A549 (cell line): ENCODE results near the gene AHNAK2. TPM values are rescaled to one million over a fixed set of nuclear protein-coding genes. Genes with fewer than 3 reads are reported as not detected.

Source experiments
- ATAC-seq, 2 experiments: fragments of 200-7000 bp in 1 of 2; fragments of >200 bp in 1 of 2; cut with Nextera tagmentation in 1 of 2; cut with Tn5 transposase in 1 of 2; 3 replicates each; pipeline versions ENCODE4 v1.8.0 to v1.9.1; 2018 to 2020; ENCODE audit warnings: mild to moderate bottlenecking in 1 of 2, moderate library complexity in 1 of 2
- CTCF ChIA-PET: fragments of 300-600 bp; sonication (Branson Sonifier 250); formaldehyde crosslinking; extraction: SDS; loops from one replicate; lab custom pipeline; 2021; ENCODE audit warnings: antibody characterized with exemption, inconsistent platforms; lab: Yijun Ruan, JAX
- POLR2A ChIA-PET: fragments of 350-600 bp; formaldehyde crosslinking; extraction: SDS; loops from one replicate; lab custom pipeline; 2021; ENCODE audit warnings: antibody characterized with exemption, inconsistent platforms; lab: Yijun Ruan, JAX
- DNase-seq, 2 experiments: peaks; one replicate each; pipeline versions ENCODE4 v3.0.0 to v3.0.0-alpha.2; 2011 to 2016; ENCODE audit warnings: low read depth in 1 of 2, low spot score in 1 of 2
- FAIRE-seq: peaks from 2 replicates; lab custom pipeline; 2011; peaks lifted over from hg19 to GRCh38; lab: Jason Lieb, UNC
- H3K27ac ChIP-seq, 2 experiments: fragments of >200 bp; sonication (Bioruptor Twin); formaldehyde crosslinking; 3 replicates each; pipeline ENCODE4 v1.5.1; 2016 to 2017
- H3K4me1 ChIP-seq: fragments of >200 bp; sonication (Bioruptor Twin); formaldehyde crosslinking; 3 replicates; pipeline ENCODE4 v1.6.1; 2016
- H3K4me2 ChIP-seq: fragments of >200 bp; sonication (Bioruptor Twin); formaldehyde crosslinking; 3 replicates; pipeline ENCODE4 v1.6.1; 2016
- H3K4me3 ChIP-seq: fragments of >200 bp; sonication (Bioruptor Twin); formaldehyde crosslinking; 3 replicates; pipeline ENCODE4 v1.5.1; 2016
- H3K9me3 ChIP-seq: fragments of >200 bp; sonication (Bioruptor Twin); formaldehyde crosslinking; 3 replicates; pipeline ENCODE4 v1.6.1; 2016
- CBX8 ChIP-seq: fragments of 200-600 bp; sonication (generic); IDR thresholded peaks from 2 replicates; pipeline ENCODE4 v1.6.1; 2016
- CEBPB ChIP-seq, 2 experiments: fragments of >200 bp in 1 of 2; sonication (Bioruptor Twin) in 1 of 2; formaldehyde crosslinking in 1 of 2; IDR thresholded peaks; 2 replicates each; pipeline ENCODE4 v1.6.1; 2012 to 2016
- CHD4 ChIP-seq: fragments of 200-600 bp; sonication (generic); IDR thresholded peaks from 2 replicates; pipeline ENCODE4 v1.6.1; 2016; ENCODE audit warnings: antibody characterized with exemption, mild to moderate bottlenecking, borderline replicate concordance
- EHF ChIP-seq: fragments of 250-450 bp; sonication (Bioruptor Pico); IDR thresholded peaks from 2 replicates; pipeline ENCODE4 v1.5.0; 2020; ENCODE audit warnings: mild to moderate bottlenecking
- FOSB ChIP-seq: fragments of 250-450 bp; sonication (Bioruptor Pico); IDR thresholded peaks from 2 replicates; pipeline ENCODE4 v1.5.0; 2020; ENCODE audit warnings: mild to moderate bottlenecking, moderate library complexity
- GATA3 ChIP-seq: IDR thresholded peaks from 2 replicates; pipeline ENCODE4 v1.6.1; 2012; ENCODE audit warnings: borderline replicate concordance
- HDAC2 ChIP-seq: fragments of 200-600 bp; sonication (generic); IDR thresholded peaks from 2 replicates; pipeline ENCODE4 v1.6.1; 2016
- HEYL ChIP-seq: fragments of 250-450 bp; sonication (Bioruptor Pico); IDR thresholded peaks from 2 replicates; pipeline ENCODE4 v1.8.0; 2021; ENCODE audit warnings: mild to moderate bottlenecking, moderate library complexity
- HOXA7 ChIP-seq: fragments of 250-450 bp; sonication (Bioruptor Pico); IDR thresholded peaks from 2 replicates; pipeline ENCODE4 v1.5.0; 2020; ENCODE audit warnings: mild to moderate bottlenecking, moderate library complexity
- JUN ChIP-seq, 2 experiments: fragments of >200 bp; sonication (Bioruptor Twin); formaldehyde crosslinking; IDR thresholded peaks; 2 replicates in 1 of 2; 3 replicates in 1 of 2; pipeline ENCODE4 v1.6.1; 2016 to 2017
- JUNB ChIP-seq: fragments of >200 bp; sonication (Bioruptor Twin); formaldehyde crosslinking; IDR thresholded peaks from 2 replicates; pipeline ENCODE4 v1.6.1; 2016
- KDM1A ChIP-seq: fragments of 200-600 bp; sonication (generic); IDR thresholded peaks from 2 replicates; pipeline ENCODE4 v1.6.1; 2016; ENCODE audit warnings: low read depth, mild to moderate bottlenecking
- NFE2L2 ChIP-seq: fragments of 150-350 bp; conservative IDR thresholded peaks from 2 replicates; pipeline ENCODE4 v1.6.1; 2014; ENCODE audit warnings: low read length
- NPAS2 ChIP-seq: fragments of 250-450 bp; sonication (Bioruptor Pico); IDR thresholded peaks from 2 replicates; pipeline ENCODE4 v1.8.0; 2022; ENCODE audit warnings: mild to moderate bottlenecking, moderate library complexity, borderline replicate concordance
- POLR2A ChIP-seq: IDR thresholded peaks from 2 replicates; pipeline ENCODE4 v1.6.1; 2012; ENCODE audit warnings: mild to moderate bottlenecking, low read length
- RAD21 ChIP-seq, 2 experiments: fragments of >200 bp in 1 of 2; sonication (Bioruptor Twin) in 1 of 2; formaldehyde crosslinking in 1 of 2; IDR thresholded peaks in 1 of 2; conservative IDR thresholded peaks in 1 of 2; 2 replicates in 1 of 2; 3 replicates in 1 of 2; pipeline ENCODE4 v1.6.1; 2012 to 2018; ENCODE audit warnings: inconsistent platforms in 1 of 2
- RCOR1 ChIP-seq: fragments of 150-350 bp; IDR thresholded peaks from 2 replicates; pipeline ENCODE4 v1.6.1; 2014; ENCODE audit warnings: antibody characterized with exemption, low read length, low read depth
- SMC3 ChIP-seq: fragments of >200 bp; sonication (Bioruptor Twin); formaldehyde crosslinking; IDR thresholded peaks from 3 replicates; pipeline ENCODE4 v1.6.1; 2018; ENCODE audit warnings: inconsistent platforms
- SREBF2 ChIP-seq: fragments of 450-650 bp; IDR thresholded peaks from 2 replicates; pipeline ENCODE4 v1.6.1; 2014; ENCODE audit warnings: mild to moderate bottlenecking, moderate library complexity
- ZFP36 ChIP-seq: fragments of 450-650 bp; IDR thresholded peaks from 2 replicates; pipeline ENCODE4 v1.6.1; 2014; ENCODE audit warnings: borderline replicate concordance; ENCODE audit not compliant: partially characterized antibody
- ZSCAN20 ChIP-seq: fragments of 250-450 bp; sonication (Bioruptor Pico); IDR thresholded peaks from 2 replicates; pipeline ENCODE4 v1.8.0; 2022; ENCODE audit warnings: mild to moderate bottlenecking, moderate library complexity
- WGBS: methylation state at CpG from one replicate; pipeline ENCODE4 v1.1.6; 2017; ENCODE audit errors: missing lambda C conversion rate; 5-methylcytosine and 5-hydroxymethylcytosine counted together
- polyA plus RNA-seq, 4 experiments: library from polyadenylated mRNA; depleted of rRNA in 3 of 4; stranded (reverse); fragments of >200 nt; fragmentation: RNase III in 1 of 4; extraction: RNeasy Plus Mini Kit Qiagen cat#74134 plus additional on column Dnase treatment in 1 of 4; gene quantifications; 2 replicates in 3 of 4; 3 replicates in 1 of 4; pipeline ENCODE4 v1.2.3, GENCODE V29; 2011 to 2017
- TF ChIP-seq, protein P1 (sequence below): fragments of 250-450 bp; sonication (Bioruptor Pico); IDR thresholded peaks from 2 replicates; pipeline ENCODE4 v1.5.0; 2020; ENCODE audit warnings: low read depth, mild to moderate bottlenecking, moderate library complexity
- TF ChIP-seq, protein P2 (sequence below): fragments of >200 bp; sonication (Bioruptor Twin); formaldehyde crosslinking; IDR thresholded peaks from 2 replicates; pipeline ENCODE4 v1.6.1; 2016
- TF ChIP-seq, protein P3 (sequence below): fragments of 450-650 bp; IDR thresholded peaks from 2 replicates; pipeline ENCODE4 v1.6.1; 2014; ENCODE audit warnings: antibody characterized with exemption
- TF ChIP-seq, protein P4 (sequence below): fragments of >200 bp; sonication (Bioruptor Twin); formaldehyde crosslinking; IDR thresholded peaks from 3 replicates; pipeline ENCODE4 v1.5.1; 2016
- TF ChIP-seq, protein P5 (sequence below): IDR thresholded peaks from 2 replicates; pipeline ENCODE4 v1.6.1; 2012
- TF ChIP-seq, protein P6 (sequence below): fragments of 250-450 bp; sonication (Bioruptor Pico); IDR thresholded peaks from 2 replicates; pipeline ENCODE4 v1.5.0; 2021; ENCODE audit warnings: mild to moderate bottlenecking, moderate library complexity, borderline replicate concordance

The AHNAK2 gene
- polyA plus RNA-seq, 2 of the 4 experiments (the other 2 are of a cell fraction): 43.3 to 43.7 TPM

DNA sequence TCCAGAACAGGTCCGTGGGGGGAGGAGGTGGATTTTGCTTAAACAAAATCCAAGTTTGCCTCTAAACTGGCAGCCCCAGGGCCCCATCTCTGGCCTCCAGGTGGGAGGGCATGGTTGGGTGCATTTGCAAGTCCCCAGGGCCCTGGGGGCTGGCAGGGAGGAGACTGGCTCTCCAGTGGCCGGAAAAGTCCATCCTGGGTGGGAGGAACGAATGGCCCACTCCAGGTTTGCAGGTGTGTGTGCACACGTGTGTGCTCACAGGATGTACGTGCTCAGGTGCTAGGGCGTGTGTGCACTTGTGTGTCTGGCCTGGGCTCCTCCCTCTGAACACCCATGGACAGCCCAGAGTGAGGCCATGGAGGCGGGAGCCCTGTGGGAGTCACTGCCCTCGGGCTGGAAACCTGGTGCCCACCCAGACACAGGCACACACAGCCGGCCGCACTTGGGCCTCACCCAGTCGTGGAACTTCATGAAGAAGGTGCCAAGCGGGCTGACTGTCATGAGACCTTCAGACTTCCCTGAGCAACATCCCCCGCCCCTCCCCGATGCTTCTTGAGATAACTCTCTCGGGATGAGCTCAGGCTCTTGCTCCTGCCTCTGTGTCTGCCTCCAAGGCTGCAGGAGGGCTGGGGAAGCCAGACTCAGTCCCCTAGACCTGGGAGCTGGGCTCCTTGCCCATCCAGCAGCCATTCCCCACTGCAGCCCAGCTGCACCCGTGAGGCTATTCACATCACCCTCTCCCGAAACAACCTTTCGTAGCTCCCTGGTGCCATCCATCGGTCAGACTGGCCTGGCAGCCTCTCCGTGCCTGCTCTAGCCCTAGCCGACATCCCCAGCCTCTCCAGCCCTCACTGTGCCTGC, 9.4 kb downstream of the AHNAK2 start:
- POLR2A ChIA-PET: interaction anchor here (0.9 to 2.3 kb wide), 6 partner anchors 16 to 118 kb away, joined by 4 to 22 read pairs (median 6); partner anchors contain the start of genes CDCA4 and CLBA1
- peak; percentile 54 for FAIRE-seq

DNA sequence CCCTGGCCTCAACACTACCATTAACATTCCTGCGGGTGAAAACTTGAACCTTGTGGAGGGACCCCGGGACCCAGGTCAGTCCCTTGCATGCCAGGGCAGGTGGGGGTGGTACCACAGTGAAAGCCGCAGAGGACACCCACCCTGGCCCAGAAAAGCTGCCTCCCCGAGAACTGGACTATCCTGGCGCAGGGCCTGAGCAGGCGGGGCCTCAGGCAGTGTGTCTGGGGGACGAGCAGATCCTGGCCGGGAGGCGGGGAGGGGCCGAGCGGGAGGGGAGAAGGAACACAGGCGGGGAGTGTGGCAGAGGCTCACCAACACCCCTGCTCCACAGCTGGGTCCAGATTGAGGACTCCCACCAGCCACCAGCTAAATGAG, 10.0 kb downstream of the AHNAK2 start:
- ATAC-seq: peak in 1 of 2 experiments; percentile 33; a peak in 3 of 6 replicates
- CTCF ChIA-PET: interaction anchor here (1.1 to 8.7 kb wide), 6 partner anchors 10 to 119 kb away, joined by 3 to 86 read pairs (median 6); no protein-coding TSS in a partner anchor
- Histone ChIP-seq H3K9me3 (no peaks in the 10 kb centered on the region), H3K4me1 (peaks cover 62% of the 10 kb centered on the region), H3K27ac (peak overlapping the region; percentile 97 to 99), H3K4me2 (peak overlapping the region; percentile 97), H3K4me3 (peak overlapping the region; percentile 67)
- POLR2A ChIA-PET: interaction anchor here (1.3 kb wide), 1 partner anchor 53 kb away, joined by 5 read pairs; the partner anchor contains the start of gene CDCA4
- no peak for FAIRE-seq
- DNase-seq: peak; percentile 47 to 64
- WGBS: 21% methylated on average over 5 of the region's 12 CpGs
- TF ChIP-seq RCOR1 (no peak), NFE2L2 (no peak), SREBF2 (no peak), KDM1A (no peak), NPAS2 (no peak), EHF (CRISPR knock-in tag) (no peak), ZSCAN20 (CRISPR knock-in tag) (no peak), JUNB (no peak), GATA3 (no peak)
- TF ChIP-seq, protein P1, sequence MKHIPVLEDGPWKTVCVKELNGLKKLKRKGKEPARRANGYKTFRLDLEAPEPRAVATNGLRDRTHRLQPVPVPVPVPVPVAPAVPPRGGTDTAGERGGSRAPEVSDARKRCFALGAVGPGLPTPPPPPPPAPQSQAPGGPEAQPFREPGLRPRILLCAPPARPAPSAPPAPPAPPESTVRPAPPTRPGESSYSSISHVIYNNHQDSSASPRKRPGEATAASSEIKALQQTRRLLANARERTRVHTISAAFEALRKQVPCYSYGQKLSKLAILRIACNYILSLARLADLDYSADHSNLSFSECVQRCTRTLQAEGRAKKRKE (CRISPR knock-in tag): no peak
- TF ChIP-seq, protein P2, sequence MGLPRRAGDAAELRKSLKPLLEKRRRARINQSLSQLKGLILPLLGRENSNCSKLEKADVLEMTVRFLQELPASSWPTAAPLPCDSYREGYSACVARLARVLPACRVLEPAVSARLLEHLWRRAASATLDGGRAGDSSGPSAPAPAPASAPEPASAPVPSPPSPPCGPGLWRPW: no peak
- TF ChIP-seq, protein P3, sequence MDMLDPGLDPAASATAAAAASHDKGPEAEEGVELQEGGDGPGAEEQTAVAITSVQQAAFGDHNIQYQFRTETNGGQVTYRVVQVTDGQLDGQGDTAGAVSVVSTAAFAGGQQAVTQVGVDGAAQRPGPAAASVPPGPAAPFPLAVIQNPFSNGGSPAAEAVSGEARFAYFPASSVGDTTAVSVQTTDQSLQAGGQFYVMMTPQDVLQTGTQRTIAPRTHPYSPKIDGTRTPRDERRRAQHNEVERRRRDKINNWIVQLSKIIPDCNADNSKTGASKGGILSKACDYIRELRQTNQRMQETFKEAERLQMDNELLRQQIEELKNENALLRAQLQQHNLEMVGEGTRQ: no peak

More for the DNA sequence above, 9.4 kb downstream of the AHNAK2 start:
- CTCF ChIA-PET: interaction anchor here (0.8 to 8.7 kb wide), 18 partner anchors 10 to 199 kb away, joined by 3 to 86 read pairs (median 4); partner anchors contain the start of gene CLBA1
- ATAC-seq: peak; percentile 7 to 42; a peak in 5 of 6 replicates
- Histone ChIP-seq H3K4me2 (peak overlapping the region; percentile 97), H3K9me3 (no peaks in the 10 kb centered on the region), H3K4me1 (peaks cover 67% of the 10 kb centered on the region), H3K4me3 (peak overlapping the region; percentile 67), H3K27ac (peak overlapping the region; percentile 97 to 99)
- TF ChIP-seq, protein P4, sequence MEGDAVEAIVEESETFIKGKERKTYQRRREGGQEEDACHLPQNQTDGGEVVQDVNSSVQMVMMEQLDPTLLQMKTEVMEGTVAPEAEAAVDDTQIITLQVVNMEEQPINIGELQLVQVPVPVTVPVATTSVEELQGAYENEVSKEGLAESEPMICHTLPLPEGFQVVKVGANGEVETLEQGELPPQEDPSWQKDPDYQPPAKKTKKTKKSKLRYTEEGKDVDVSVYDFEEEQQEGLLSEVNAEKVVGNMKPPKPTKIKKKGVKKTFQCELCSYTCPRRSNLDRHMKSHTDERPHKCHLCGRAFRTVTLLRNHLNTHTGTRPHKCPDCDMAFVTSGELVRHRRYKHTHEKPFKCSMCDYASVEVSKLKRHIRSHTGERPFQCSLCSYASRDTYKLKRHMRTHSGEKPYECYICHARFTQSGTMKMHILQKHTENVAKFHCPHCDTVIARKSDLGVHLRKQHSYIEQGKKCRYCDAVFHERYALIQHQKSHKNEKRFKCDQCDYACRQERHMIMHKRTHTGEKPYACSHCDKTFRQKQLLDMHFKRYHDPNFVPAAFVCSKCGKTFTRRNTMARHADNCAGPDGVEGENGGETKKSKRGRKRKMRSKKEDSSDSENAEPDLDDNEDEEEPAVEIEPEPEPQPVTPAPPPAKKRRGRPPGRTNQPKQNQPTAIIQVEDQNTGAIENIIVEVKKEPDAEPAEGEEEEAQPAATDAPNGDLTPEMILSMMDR: peak; percentile 47
- no peak for TF ChIP-seq HEYL (CRISPR knock-in tag)
- TF ChIP-seq FOSB: 0 out of 2 replicates have a peak, but pooled peaks have one; percentile 15
- TF ChIP-seq, protein P5, sequence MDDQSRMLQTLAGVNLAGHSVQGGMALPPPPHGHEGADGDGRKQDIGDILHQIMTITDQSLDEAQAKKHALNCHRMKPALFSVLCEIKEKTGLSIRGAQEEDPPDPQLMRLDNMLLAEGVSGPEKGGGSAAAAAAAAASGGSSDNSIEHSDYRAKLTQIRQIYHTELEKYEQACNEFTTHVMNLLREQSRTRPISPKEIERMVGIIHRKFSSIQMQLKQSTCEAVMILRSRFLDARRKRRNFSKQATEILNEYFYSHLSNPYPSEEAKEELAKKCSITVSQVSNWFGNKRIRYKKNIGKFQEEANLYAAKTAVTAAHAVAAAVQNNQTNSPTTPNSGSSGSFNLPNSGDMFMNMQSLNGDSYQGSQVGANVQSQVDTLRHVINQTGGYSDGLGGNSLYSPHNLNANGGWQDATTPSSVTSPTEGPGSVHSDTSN: peak; percentile 34; the same call in 1 of the 2 replicates
- peak; percentile 46; the same call in 1 of the 3 replicates for TF ChIP-seq SMC3
- TF ChIP-seq, protein P6, sequence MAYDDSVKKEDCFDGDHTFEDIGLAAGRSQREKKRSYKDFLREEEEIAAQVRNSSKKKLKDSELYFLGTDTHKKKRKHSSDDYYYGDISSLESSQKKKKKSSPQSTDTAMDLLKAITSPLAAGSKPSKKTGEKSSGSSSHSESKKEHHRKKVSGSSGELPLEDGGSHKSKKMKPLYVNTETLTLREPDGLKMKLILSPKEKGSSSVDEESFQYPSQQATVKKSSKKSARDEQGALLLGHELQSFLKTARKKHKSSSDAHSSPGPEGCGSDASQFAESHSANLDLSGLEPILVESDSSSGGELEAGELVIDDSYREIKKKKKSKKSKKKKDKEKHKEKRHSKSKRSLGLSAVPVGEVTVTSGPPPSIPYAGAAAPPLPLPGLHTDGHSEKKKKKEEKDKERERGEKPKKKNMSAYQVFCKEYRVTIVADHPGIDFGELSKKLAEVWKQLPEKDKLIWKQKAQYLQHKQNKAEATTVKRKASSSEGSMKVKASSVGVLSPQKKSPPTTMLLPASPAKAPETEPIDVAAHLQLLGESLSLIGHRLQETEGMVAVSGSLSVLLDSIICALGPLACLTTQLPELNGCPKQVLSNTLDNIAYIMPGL (CRISPR knock-in tag): no peak
- no peak for TF ChIP-seq EHF (CRISPR knock-in tag)
- no peak; the same call in none of the 2 replicates for TF ChIP-seq GATA3
- TF ChIP-seq HDAC2: no peak
- TF ChIP-seq, protein P1 (CRISPR knock-in tag): no peak
- TF ChIP-seq JUN (IDR thresholded peaks at IDR 0.05): no peak
- TF ChIP-seq ZFP36: peak; percentile 66
- 0 out of 2 replicates have a peak, but pooled peaks have one; percentile 25 for TF ChIP-seq CHD4
- TF ChIP-seq CEBPB (IDR thresholded peaks at IDR 0.05): no peak
- TF ChIP-seq ZSCAN20 (CRISPR knock-in tag): no peak
- TF ChIP-seq RAD21 (conservative IDR thresholded peaks at IDR 0.05 in 1 of 2, IDR thresholded peaks at IDR 0.05 in 1 of 2): peak; percentile 64 to 66
- TF ChIP-seq HOXA7 (CRISPR knock-in tag): no peak
- TF ChIP-seq POLR2A: no peak
- TF ChIP-seq CBX8: no peak
- peak; percentile 64; the same call in 1 of the 2 replicates for TF ChIP-seq KDM1A
- WGBS: 13% methylated on average over 18 of the region's 21 CpGs
- DNase-seq: peak; percentile 56 to 79
